UCSD-AML1 (cell line): ENCODE data around the gene BYSL.

Source experiments
- DNase-seq: peaks from one replicate; lab custom pipeline; 2025; ENCODE audit not compliant: unreplicated experiment; lab: John Stamatoyannopoulos, UW

BYSL gene

GRCh38 chr6:41920921-41921711 is at the start of gene BYSL, which contains the start of gene MED20:
BYSL (plus strand) TSS chr6:41921499; CDS start chr6:41921563, 64 bp downstream.
MED20 (minus strand) TSS chr6:41921139; CDS start chr6:41921018, 121 bp downstream.
- DNase-seq, result peak; percentile 94

- no peak for DNase-seq
Measured at GRCh38 chr6:41871691-41872090, 49.6 kb upstream of the BYSL start.

- no peak for DNase-seq
Measured at GRCh38 chr6:41872147-41872546, 49.2 kb upstream of the BYSL start.

- DNase-seq, result no peak
Measured at GRCh38 chr6:41874741-41875140, 46.6 kb upstream of the BYSL start.

DNA sequence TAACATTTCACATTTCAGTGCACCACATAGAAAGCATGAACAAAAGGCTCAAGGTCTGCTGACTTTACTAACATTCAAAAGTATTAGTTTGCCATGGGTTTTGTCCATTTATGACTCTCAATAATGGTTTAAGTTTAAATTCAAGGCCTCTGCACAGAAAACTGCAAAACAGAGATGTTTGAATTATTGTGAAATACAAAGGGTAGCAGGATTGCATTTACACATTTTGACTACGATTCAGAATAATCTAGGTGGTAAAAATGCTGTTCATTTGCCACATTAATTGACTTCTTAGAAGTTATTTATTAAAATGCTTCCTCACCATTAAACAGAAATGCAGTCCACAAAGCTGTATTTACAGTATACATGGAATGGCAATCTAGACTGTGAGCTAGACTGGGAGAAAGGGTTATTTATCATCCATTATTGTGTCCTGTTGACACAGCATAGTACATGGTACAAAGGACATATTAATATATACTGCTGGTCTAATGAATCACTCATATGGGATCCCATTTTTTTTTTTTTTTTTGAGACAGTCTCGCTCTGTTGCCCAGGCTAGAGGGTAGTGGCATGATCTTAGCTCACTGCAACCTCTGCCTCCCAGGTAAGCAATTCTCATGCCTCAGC is 44.1 kb upstream of the BYSL start:
- DNase-seq, result no peak

DNA sequence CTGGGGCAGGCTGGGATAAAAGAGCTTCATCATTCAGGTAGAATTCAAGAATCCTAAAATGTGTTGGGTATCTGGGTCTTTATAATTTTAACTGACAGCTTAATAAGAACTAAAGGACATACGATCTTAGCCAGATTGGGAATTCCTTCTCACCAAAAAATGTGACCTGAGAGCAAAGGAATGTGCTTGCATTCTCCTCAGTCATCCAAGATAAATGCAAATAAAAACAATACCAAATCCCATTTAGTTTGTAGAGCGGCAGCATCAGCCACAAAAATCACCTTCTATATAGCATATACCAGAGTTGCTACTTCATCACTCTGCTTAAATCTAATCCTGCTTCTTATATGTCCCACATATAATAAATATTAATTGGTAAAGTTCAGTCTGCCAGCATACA is 43.1 kb upstream of the BYSL start:
- DNase-seq, result no peak

DNA sequence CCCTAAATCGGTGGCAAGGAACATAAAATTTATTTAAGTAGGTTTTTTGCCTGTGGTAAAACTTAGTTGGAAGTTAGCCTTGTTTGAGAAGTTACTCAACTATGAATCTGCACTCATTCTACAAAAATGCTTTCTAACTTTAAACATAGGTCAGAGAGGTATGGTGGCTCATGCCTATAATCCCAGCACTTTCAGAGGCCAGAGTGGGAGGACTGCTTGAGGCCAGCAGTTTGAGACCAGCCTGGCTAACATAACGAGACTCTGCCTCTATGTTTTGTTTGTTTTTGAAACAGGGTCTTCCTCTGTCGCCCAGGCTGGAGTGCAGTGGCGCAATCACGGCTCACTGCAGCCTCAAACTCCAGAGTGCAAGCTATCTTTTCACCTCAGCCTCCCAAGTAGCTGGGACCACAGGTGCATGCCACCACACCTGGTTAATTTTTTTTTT is 42.3 kb upstream of the BYSL start:
- no peak for DNase-seq

DNA sequence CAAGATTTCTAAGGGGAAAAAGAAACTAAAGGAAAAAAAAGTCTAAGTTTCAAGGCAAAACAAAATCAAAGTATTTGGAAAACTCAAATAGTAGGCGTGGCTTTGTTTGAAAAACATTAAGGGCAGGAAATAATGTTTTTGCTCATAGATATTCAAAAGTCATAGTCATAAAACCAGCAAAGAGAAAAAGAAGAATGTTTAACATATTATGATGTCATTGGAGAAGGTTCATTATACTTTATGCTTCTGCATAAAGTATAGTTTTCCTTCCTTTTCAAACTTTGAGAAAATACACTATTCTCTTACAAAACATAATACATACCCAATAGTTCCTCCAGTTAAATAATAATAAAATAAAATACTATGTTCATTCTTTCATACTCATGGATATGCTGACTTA is 39.8 kb upstream of the BYSL start:
- DNase-seq, result no peak

GRCh38 chr6:41884957-41885356 is 36.3 kb upstream of the BYSL start:
- DNase-seq, result no peak

- DNase-seq, result no peak
Measured at GRCh38 chr6:41885930-41886329, 35.4 kb upstream of the BYSL start.

DNA sequence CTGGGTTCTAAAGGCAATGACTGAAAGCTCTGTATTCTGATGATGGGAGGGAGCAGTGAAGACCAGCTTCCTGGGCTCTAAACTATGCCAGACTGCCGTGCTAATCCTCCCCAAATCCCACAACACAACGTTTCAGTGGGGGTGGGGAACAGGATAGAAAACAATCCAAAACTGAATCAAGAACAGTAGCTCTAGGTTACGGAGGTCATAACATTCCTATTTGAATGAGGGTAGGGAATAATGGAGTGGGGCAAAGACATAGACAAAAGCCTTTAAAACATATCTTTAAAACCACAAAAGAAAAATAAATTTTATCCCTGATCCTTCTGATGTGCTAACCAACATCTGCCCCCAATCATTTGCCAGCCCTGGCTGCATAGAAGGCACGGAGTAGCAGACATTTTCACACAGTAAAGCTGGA is 34.0 kb upstream of the BYSL start:
- no peak for DNase-seq

- no peak for DNase-seq
Measured at GRCh38 chr6:41892921-41893564, 28.3 kb upstream of the BYSL start.

- DNase-seq, result no peak
Measured at GRCh38 chr6:41894366-41895299, 26.7 kb upstream of the BYSL start.

- DNase-seq, result peak; percentile 93
Measured at GRCh38 chr6:41895300-41896233, 25.7 kb upstream of the BYSL start, which contains the start of gene USP49. USP49 (minus strand) TSS chr6:41895375; CDS start chr6:41806983, 88,392 bp downstream.

- no peak for DNase-seq
Measured at GRCh38 chr6:41896281-41896680, 25.0 kb upstream of the BYSL start.

- no peak for DNase-seq
Measured at GRCh38 chr6:41900861-41901260, 20.4 kb upstream of the BYSL start.

DNA sequence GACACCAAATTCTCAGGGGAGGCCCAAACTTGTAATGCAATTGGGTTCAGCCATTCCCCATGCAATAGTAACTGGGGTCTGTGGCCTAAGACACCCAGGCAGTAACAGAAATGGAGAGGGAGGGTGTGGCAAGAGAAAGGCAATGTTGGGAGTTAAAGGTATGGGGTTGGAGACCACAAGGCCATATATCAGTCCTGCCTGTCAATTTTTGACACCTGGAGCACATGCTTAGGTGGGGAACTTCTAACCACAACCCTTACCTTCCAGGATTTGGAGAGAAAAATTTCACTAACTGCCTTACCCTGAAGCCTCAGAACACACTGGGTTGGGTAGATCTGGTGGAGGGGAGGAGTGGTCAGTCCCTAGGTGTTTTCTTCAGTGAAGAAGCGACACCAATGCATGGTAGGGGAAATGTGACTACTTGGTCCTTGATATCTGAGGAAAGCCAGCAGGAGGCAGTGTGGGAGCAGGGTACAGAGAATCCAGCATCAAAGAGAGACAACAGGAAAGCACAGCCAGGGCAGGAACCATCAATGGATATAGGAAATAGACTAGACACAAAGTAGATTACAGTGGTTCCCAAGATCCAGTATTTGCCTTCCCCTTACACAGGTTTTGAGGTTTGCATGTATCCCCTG is 19.3 kb upstream of the BYSL start:
- DNase-seq, result peak; percentile 12

DNA sequence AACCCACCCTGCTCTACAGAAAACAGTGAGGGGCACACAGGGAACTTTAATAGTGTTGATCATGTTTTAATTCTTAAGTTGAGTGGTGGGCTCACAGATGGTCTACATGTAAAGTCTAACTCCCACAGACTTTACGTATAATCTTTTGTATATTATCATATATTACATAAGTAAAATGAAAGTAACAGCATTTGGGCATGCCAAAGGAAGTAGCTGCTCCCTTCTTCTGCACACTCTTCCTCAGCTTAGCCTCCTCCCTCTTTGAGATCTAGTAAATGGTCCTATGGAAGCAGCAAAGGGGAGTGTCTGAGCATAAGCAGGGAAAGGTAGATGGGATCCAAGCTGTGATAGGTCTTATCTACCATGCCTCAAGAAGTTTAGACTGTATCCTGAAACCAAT is 11.6 kb upstream of the BYSL start:
- DNase-seq, result no peak

- no peak for DNase-seq
Measured at GRCh38 chr6:41914343-41914742, 7.0 kb upstream of the BYSL start.
